Measurements from ENCODE around the gene RBM8A. TPM values are rescaled to one million over a fixed set of nuclear protein-coding genes. Genes with fewer than 3 reads are reported as not detected.
"Not testable (repeated sequence)": the region's sequence is repeated elsewhere in the genome, so short reads cannot be mapped to it uniquely, and the experiment has no call there.

Gene RBM8A
- polyA plus RNA-seq, 3 donors from 2014 or later: 175 to 256 (median 194) TPM

DNA sequence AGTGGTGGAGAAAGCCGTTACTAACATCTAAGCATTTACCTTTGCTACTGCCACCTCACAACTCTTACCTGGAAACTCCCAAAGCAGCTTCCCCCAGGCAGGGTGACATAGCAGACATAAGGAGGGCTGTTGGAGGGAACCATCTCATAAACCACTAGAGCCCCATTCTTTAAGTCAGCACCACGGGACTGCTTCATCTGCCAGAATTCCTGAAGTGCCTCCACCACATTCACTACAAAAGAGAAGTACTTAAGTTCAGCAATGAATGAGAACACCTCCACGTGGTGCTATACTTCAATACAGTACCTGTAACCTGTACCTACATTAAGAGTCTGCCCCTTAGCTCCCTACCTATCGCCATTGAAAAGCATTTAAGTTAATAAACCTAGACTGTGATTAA is 20.3 kb upstream of the RBM8A start:
- H3K27ac Mint-ChIP-seq: no peak overlapping the region
- no peak overlapping the region for H3K4me3 Mint-ChIP-seq
- H3K36me3 Mint-ChIP-seq: peaks cover 3 to 16% (median 13%) of the 10 kb centered on the region in 3 donors
- peaks cover 27 to 34% of the 10 kb centered on the region in 2 donors for H3K4me1 Mint-ChIP-seq
- no peaks in the 10 kb centered on the region for H3K9me3 Mint-ChIP-seq
- DNase-seq: no peak
- no peaks in the 10 kb centered on the region for H3K27me3 Mint-ChIP-seq (ENCODE audit: low read depth in 3 of 3)

DNA sequence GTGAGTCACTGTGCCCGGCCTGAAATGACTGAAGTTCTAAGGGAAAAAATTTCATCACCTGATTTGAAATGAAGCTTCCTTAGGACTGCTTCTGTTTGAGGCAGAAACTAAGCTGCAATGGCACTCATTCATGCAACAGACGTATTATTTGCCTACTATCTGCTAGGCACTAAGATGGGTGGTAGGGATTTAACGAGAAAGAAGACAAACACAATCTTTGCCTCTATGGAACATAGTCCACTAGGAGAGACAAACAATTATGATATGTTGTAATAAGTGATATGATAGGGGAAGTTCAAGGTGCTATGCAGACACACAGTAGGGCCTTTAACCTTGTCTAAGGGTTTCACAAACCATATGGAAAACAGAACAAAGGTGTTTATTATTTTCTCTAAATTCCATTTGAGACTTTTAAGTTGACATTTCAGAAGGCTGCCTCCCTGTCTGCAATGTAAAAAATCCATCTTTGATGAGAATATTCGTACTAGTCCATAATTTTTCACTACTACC is 19.2 kb upstream of the RBM8A start:
- no peaks in the 10 kb centered on the region for H3K27me3 Mint-ChIP-seq (ENCODE audit: low read depth in 3 of 3)
- H3K36me3 Mint-ChIP-seq: peaks cover 9 to 26% (median 18%) of the 10 kb centered on the region in 3 donors
- no peak for DNase-seq
- no peaks in the 10 kb centered on the region for H3K9me3 Mint-ChIP-seq
- H3K4me1 Mint-ChIP-seq: peaks cover 20 to 26% of the 10 kb centered on the region in 2 donors
- peak overlapping the region in 1 of 6 donors; percentile 21 for H3K27ac Mint-ChIP-seq
- no peak overlapping the region for H3K4me3 Mint-ChIP-seq

DNA sequence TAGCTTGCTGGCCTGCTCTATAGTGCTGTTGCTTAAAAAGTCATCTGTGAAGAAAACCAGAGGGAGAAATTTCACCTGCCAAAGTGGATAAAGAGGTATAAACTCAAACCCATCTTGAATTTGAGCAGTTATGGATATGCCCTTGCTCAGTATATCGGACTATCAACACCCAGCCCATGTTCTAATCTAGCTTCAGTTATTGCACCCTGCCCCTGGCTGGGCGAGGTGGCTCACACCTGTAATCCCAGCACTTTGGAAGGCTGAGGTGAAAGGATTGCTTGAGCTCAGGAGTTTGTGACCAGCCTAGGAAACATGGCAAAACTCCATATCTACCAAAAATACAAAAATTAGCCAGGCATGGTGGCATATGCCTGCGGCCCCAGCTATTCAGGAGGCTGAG is 17.2 kb upstream of the RBM8A start:
- peaks cover 9 to 27% (median 21%) of the 10 kb centered on the region in 3 donors for H3K36me3 Mint-ChIP-seq
- H3K27ac Mint-ChIP-seq: peak overlapping the region in 3 of 6 donors; percentile 6 to 52 (median 26)

DNA sequence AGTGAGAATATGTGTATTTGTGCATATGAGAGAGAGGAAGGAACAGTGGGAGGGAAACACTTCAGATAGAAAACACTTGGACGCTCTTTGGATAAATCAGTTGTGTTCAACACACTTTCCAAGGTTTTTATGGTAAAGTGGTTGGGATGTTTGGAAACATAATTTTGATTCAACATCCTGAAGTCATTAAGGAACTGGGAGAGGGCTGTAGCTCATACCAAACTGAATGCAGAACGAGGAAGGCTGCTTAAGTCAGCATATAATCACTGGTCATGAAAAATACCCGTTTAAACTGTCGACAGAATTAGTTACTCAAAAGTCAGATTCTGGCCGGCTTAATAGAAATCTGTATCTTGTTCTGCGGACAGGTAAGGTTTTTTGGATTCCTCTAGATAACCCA is 15.6 kb upstream of the RBM8A start:
- no peaks in the 10 kb centered on the region for H3K27me3 Mint-ChIP-seq (ENCODE audit: low read depth in 3 of 3)
- H3K36me3 Mint-ChIP-seq: peaks cover 9 to 27% (median 18%) of the 10 kb centered on the region in 3 donors
- no peaks in the 10 kb centered on the region for H3K4me1 Mint-ChIP-seq
- H3K27ac Mint-ChIP-seq: peak overlapping the region in 1 of 6 donors; percentile 28
- no peak overlapping the region for H3K4me3 Mint-ChIP-seq
- no peak for DNase-seq
- no peaks in the 10 kb centered on the region for H3K9me3 Mint-ChIP-seq

More for the DNA sequence above, 17.2 kb upstream of the RBM8A start:
- Mint-ChIP-seq H3K27me3 (ENCODE audit: low read depth in 3 of 3) (no peaks in the 10 kb centered on the region), H3K4me3 (no peak overlapping the region), H3K4me1 (peaks cover 4 to 7% of the 10 kb centered on the region in 2 donors), H3K9me3 (no peaks in the 10 kb centered on the region)
- no peak for DNase-seq

DNA sequence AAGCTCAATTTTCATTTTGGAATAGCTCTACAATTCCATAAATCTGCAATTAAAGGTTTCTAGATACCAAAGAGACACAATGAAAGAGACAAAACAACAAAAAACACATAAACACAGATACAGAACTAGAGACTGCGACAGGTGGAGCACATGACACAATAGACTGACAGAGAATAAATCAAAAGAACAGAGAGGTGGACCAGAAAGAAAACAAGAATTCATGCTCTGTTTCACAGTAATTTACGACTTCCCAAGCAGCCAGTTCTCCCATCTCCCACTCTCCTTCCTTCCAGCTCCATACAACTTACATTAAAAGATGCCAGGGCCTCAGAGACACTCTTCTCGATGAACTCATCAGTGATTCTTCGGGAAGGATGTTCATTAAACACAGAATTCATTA is 15.1 kb upstream of the RBM8A start:
- Mint-ChIP-seq H3K27ac (peak overlapping the region in 2 of 6 donors; percentile 22 to 28), H3K4me1 (no peaks in the 10 kb centered on the region), H3K9me3 (no peaks in the 10 kb centered on the region), H3K4me3 (no peak overlapping the region), H3K36me3 (peaks cover 10 to 27% (median 18%) of the 10 kb centered on the region in 3 donors), H3K27me3 (ENCODE audit: low read depth in 3 of 3) (no peaks in the 10 kb centered on the region)
- DNase-seq: no peak

DNA sequence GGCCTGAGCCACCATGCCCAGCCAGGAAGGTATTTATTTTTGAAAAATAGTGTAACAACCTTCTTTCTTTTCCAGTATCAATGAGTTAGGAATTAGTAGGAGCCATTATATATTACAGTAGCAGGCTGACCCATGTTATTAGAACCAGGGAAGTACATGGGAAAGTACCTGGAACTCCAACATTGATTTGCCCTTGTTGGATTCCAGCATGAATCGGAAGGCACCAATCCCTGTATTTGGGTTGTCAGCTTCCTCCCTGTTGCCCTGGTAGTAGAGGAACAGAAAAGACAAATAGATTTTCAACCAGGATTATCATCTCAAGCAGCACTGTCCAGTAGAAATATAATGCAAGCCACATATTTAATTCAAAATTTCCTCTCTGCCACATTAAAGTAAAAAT is 10.2 kb upstream of the RBM8A start:
- H3K36me3 Mint-ChIP-seq: peaks cover 13 to 24% (median 16%) of the 10 kb centered on the region in 3 donors
- peaks cover 14 to 17% of the 10 kb centered on the region in 2 donors for H3K4me1 Mint-ChIP-seq
- H3K27ac Mint-ChIP-seq: peak overlapping the region in 1 of 6 donors; percentile 13
- H3K4me3 Mint-ChIP-seq: no peak overlapping the region
- H3K9me3 Mint-ChIP-seq: no peaks in the 10 kb centered on the region
- H3K27me3 Mint-ChIP-seq (ENCODE audit: low read depth in 3 of 3): peaks cover 0 to 3% (median 3%) of the 10 kb centered on the region in 3 donors
- DNase-seq: no peak

DNA sequence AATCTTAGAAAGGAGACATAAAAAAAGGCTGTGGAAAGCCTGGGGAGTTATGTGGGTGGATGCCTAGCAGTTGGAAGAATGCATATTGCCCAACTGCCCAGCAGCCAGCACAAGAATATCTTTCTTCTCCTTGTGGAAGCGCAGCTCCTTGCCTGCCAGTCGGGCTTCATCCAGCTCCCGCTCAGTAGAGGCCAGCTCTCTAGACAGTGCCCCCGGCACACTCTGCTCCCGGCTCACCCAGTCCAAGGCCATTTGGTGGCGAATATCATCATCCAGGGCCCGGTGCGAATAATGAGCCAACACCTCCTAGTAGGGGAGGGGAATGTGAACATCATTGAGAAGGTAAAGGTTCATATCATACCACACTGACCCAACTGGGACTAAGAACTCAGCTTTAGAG is 9.0 kb upstream of the RBM8A start:
- Mint-ChIP-seq H3K36me3 (peaks cover 6 to 14% (median 10%) of the 10 kb centered on the region in 3 donors), H3K9me3 (no peaks in the 10 kb centered on the region), H3K4me1 (peaks cover 23 to 29% of the 10 kb centered on the region in 2 donors), H3K27me3 (ENCODE audit: low read depth in 3 of 3) (peaks cover 0 to 5% (median 4%) of the 10 kb centered on the region in 3 donors), H3K27ac (peak overlapping the region in 3 of 6 donors; percentile 10 to 34 (median 24)), H3K4me3 (no peak overlapping the region)
- DNase-seq: no peak

DNA sequence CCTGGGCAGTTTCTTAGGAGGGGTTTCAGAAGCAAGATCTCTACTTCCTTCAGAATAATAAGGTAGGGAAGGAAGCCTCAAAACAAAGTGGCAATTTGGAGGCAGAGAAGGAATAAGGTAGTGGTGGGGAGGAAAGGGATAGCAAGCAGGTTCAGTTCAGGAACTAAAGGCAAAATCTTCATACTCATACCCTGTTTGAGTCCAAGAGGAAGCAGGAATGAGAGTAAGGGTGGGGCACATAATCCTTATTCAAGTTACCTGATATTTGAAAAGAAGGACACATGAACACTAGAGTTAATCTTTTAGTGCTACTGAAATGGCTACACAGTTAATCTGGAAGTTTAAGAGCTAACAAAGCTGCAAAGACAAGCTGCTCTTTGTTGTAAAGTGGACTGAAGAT is 8.4 kb upstream of the RBM8A start:
- peaks cover 0 to 6% (median 5%) of the 10 kb centered on the region in 3 donors for H3K27me3 Mint-ChIP-seq (ENCODE audit: low read depth in 3 of 3)
- peak overlapping the region in 3 of 6 donors; percentile 10 to 46 (median 16) for H3K27ac Mint-ChIP-seq
- H3K4me1 Mint-ChIP-seq: peaks cover 27 to 34% of the 10 kb centered on the region in 2 donors
- no peak for DNase-seq
- no peaks in the 10 kb centered on the region for H3K9me3 Mint-ChIP-seq
- no peak overlapping the region for H3K4me3 Mint-ChIP-seq
- H3K36me3 Mint-ChIP-seq: peaks cover 6 to 14% (median 10%) of the 10 kb centered on the region in 3 donors

DNA sequence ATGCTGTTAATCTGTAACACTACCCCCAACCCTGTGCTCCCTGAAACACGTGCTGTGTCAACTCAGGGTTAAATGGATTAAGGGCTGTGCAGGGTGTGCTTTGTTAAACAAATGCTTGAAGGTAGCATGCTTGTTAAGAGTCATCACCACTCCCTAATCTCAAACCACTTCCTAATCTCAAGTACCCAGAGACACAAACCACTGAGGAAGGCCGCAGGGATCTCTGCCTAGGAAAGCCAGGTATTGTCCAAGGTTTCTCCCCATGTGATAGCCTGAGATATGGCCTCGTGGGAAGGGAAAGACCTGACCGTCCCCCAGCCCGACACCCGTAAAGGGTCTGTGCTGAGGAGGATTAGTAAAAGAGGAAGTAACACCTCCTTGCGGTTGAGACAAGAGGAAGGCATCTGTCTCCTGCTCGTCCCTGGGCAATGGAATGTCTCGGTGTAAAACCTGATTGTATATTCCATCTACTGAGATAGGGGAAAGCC is 5.3 kb upstream of the RBM8A start:
- not testable (repeated sequence) for H3K9me3 Mint-ChIP-seq; H3K27me3 Mint-ChIP-seq (ENCODE audit: low read depth in 3 of 3)
- peaks cover 6 to 14% (median 10%) of the 10 kb centered on the region in 3 donors for H3K36me3 Mint-ChIP-seq
- DNase-seq: peak; percentile 61 to 65 (median 65)
- peaks cover 38 to 44% of the 10 kb centered on the region in 2 donors for H3K4me1 Mint-ChIP-seq
- peak overlapping the region; percentile 78 to 88 (median 80) for H3K4me3 Mint-ChIP-seq
- peak overlapping the region; percentile 92 to 97 (median 92) for H3K27ac Mint-ChIP-seq

DNA sequence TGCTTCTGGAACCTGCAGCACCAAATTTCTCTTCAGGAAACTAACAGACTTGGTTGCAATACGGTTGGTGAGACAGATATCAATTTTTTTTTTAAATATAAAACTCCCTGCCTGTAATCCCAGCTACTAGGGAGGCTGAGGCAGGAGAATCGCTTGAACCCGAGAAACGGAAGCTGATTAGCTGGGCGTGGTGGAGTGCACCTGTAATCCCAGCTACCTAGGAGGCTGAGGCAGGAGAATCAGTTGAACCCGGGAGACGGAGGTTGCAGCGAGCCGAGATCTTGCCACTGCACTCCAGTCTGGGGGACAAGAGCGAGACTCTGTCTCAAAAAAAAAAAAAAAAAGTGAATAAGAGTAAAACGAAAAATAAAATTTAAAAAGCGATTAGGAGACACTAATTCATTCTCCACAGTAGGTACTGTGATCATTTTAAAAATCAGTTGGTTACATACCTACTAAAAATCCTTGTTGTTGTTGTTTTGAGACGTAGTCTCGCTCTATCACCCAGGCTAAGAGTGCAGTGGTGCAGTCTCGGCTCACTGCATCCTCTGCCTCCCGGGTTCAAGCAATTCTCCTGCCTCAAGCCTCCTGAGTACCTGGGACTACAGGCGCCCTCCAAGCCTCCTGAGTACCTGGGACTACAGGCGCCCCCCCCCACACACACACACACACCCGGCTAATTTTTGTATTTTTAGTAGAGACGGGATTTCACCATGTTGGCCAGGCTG is 796 bp upstream of the RBM8A start:
- Mint-ChIP-seq H3K4me3 (peak overlapping the region in 3 of 5 donors; percentile 78 to 80 (median 79)), H3K9me3 (no peaks in the 10 kb centered on the region), H3K36me3 (peaks cover 0 to 8% (median 6%) of the 10 kb centered on the region in 3 donors), H3K27me3 (ENCODE audit: low read depth in 3 of 3) (peaks cover 0 to 6% (median 6%) of the 10 kb centered on the region in 3 donors), H3K4me1 (peaks cover 31 to 33% of the 10 kb centered on the region in 2 donors), H3K27ac (peak overlapping the region in 2 of 6 donors; percentile 40 to 90)
- DNase-seq: no peak

DNA sequence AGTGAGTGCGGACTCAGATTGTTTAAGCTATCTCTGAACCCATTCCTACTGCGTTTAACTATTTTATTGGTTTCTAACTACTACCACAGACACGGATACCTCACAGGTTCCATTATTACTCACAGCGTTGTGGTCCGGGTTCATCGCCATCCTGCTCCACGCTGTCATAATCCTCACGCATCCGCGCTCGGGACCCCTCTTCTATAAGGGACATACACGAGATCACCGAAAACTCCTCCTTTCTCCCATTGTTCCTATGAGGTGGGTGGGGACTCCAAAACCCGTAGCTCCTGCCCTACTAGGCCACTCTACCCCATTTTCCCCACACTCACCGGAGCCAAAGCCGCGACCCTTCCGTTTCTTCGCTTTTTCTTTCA is 610 bp downstream of the RBM8A start:
- no peak for DNase-seq
- H3K27me3 Mint-ChIP-seq (ENCODE audit: low read depth in 3 of 3): peaks cover 0 to 2% (median 2%) of the 10 kb centered on the region in 3 donors
- peaks cover 0 to 8% (median 6%) of the 10 kb centered on the region in 3 donors for H3K36me3 Mint-ChIP-seq
- H3K9me3 Mint-ChIP-seq: no peaks in the 10 kb centered on the region
- H3K4me3 Mint-ChIP-seq: no peak overlapping the region
- peaks cover 17 to 20% of the 10 kb centered on the region in 2 donors for H3K4me1 Mint-ChIP-seq
- H3K27ac Mint-ChIP-seq: no peak overlapping the region

DNA sequence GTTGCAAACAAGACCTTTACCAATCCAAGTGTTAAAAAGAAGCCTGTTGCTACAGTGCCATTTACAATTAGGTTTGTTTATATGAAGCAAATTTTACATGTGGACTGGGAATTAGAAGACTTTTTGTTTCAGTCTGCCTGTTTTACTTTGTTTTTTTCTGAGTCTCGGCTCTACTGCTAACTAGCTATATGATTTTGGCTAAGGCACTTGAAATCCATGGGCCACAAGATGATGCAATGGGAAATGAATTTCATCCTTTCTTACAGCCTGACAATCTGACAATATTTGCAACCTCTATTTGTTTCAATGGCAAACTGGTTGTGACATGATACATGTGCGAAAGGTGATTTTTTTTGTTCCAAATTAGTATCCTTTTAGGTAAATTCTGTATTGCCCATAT is 5.0 kb downstream of the RBM8A start:
- Mint-ChIP-seq H3K36me3 (peaks cover 0 to 8% (median 6%) of the 10 kb centered on the region in 3 donors), H3K4me1 (peaks cover 28 to 37% of the 10 kb centered on the region in 2 donors), H3K9me3 (no peaks in the 10 kb centered on the region), H3K27ac (no peak overlapping the region), H3K4me3 (no peak overlapping the region), H3K27me3 (ENCODE audit: low read depth in 3 of 3) (peaks cover 0 to 7% (median 5%) of the 10 kb centered on the region in 3 donors)
- DNase-seq: no peak

DNA sequence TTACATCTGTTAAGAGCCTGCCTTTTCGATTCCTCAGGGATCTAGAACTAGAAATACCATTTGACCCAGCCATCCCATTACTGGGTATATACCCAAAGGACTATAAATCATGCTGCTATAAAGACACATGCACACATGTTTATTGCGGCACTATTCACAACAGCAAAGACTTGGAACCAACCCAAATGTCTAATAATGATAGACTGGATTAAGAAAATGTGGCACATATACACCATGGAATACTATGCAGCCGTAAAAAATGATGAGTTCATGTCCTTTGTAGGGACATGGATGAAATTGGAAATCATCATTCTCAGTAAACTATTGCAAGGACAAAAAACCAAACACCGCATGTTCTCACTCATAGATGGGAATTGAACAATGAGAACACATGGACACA is 7.0 kb downstream of the RBM8A start:
- not testable (repeated sequence) for DNase-seq; H3K27me3 Mint-ChIP-seq (ENCODE audit: low read depth in 3 of 3); H3K36me3 Mint-ChIP-seq; H3K9me3 Mint-ChIP-seq
- Mint-ChIP-seq H3K27ac (peak overlapping the region in 4 of 6 donors; percentile 23 to 90 (median 68)), H3K4me1 (peaks cover 35 to 52% of the 10 kb centered on the region in 2 donors), H3K4me3 (peak overlapping the region; percentile 64 to 96 (median 93))

All from immature natural killer cell (primary cell).